Sigmoid colon (tissue), 7 donors: Measurements from ENCODE around the gene LHPP. TPM values are rescaled to one million over a fixed set of nuclear protein-coding genes. Genes with fewer than 3 reads are reported as not detected.

Experiments used
- DNase-seq: peaks from one replicate; pipeline ENCODE4 v3.0.0-alpha.2; 2019
- H3K27ac ChIP-seq, 4 donors: fragments of 200-600 bp; sonication (generic); one replicate each; pipeline ENCODE4 v1.5.1; 2016 to 2019; ENCODE audit warnings: mild to moderate bottlenecking in 1 of 4
- H3K27me3 ChIP-seq, 3 donors: fragments of 200-600 bp; sonication (generic); one replicate each; pipeline ENCODE4 v1.5.1; 2019; ENCODE audit warnings: mild to moderate bottlenecking in 1 of 3
- H3K36me3 ChIP-seq, 4 donors: fragments of 200-600 bp; sonication (generic); one replicate each; pipeline ENCODE4 v1.5.1; 2016 to 2019
- H3K4me1 ChIP-seq, 4 donors: fragments of 200-600 bp; sonication (generic); one replicate each; pipeline ENCODE4 v1.5.1; 2017 to 2019
- H3K4me3 ChIP-seq, 4 donors: fragments of 200-600 bp; sonication (generic); one replicate each; pipeline ENCODE4 v1.5.1; 2017 to 2019; ENCODE audit warnings: mild to moderate bottlenecking in 2 of 4, moderate library complexity in 1 of 4
- H3K9me3 ChIP-seq, 4 donors: fragments of 200-600 bp in 3 of 4; sonication (generic) in 3 of 4; one replicate each; pipeline versions ENCODE4 v1.5.1 to v1.6.1; 2013 to 2019
- EP300 ChIP-seq, 4 donors: sonication (generic); formaldehyde crosslinking; IDR thresholded peaks; one replicate each; pipeline ENCODE4 v1.6.1; 2017; ENCODE audit warnings: antibody characterized with exemption in 4 of 4
- POLR2A ChIP-seq, 2 donors: fragments of 450-650 bp; IDR thresholded peaks; one replicate each; pipeline ENCODE4 v1.6.1; 2016; ENCODE audit warnings: antibody characterized with exemption in 2 of 2, mild to moderate bottlenecking in 2 of 2, moderate library complexity in 2 of 2
- POLR2AphosphoS5 ChIP-seq, 4 donors: sonication (generic); formaldehyde crosslinking; IDR thresholded peaks; one replicate each; pipeline ENCODE4 v1.6.1; 2017; ENCODE audit warnings: antibody characterized with exemption in 4 of 4
- WGBS, 2 donors: extraction: QIAGEN DNeasy Blood & Tissue Kit; methylation state at CpG; one replicate each; pipeline ENCODE4 v1.1.7; 2013; 5-methylcytosine and 5-hydroxymethylcytosine counted together
- intact Hi-C: fragments of 100-400 bp; cut with DNase I; formaldehyde crosslinking; loops from one replicate; pipeline ENCODE4 v1.15.1; 2023
- polyA plus RNA-seq, 3 donors: library from polyadenylated mRNA; stranded (reverse); fragments of 200-250 nt; gene quantifications; one replicate each; pipeline ENCODE4 v1.2.3, GENCODE V29; 2013
- total RNA-seq, 4 donors: library from RNA; depleted of rRNA; stranded (reverse); fragments of >200 nt; gene quantifications; one replicate each; pipeline ENCODE4 v1.1.0, GENCODE V29; 2016
- TF ChIP-seq, protein P1 (sequence below), 4 experiments: fragments of 450-650 bp in 3 of 4; fragments of 200-600 bp in 1 of 4; IDR thresholded peaks; one replicate each; pipeline ENCODE4 v1.5.1; 2016 to 2019; ENCODE audit warnings: antibody characterized with exemption in 4 of 4, mild to moderate bottlenecking in 3 of 4, moderate library complexity in 2 of 4
- donor health status: healthy with polysubstance abuse.
- donor health status: Bipolar disorder and iron deficiency.
- donor health status: healthy.

Gene LHPP
- total and polyA plus RNA-seq, 7 donors, result 17.1 to 35.7 (median 20.6) TPM

- H3K4me1 ChIP-seq, result peaks cover 0 to 59% (median 42%) of the 10 kb centered on the region in 4 donors
- WGBS, 2 donors, result 57 to 74% methylated on average over 5 of the region's 5 CpGs
- TF ChIP-seq, protein P1, sequence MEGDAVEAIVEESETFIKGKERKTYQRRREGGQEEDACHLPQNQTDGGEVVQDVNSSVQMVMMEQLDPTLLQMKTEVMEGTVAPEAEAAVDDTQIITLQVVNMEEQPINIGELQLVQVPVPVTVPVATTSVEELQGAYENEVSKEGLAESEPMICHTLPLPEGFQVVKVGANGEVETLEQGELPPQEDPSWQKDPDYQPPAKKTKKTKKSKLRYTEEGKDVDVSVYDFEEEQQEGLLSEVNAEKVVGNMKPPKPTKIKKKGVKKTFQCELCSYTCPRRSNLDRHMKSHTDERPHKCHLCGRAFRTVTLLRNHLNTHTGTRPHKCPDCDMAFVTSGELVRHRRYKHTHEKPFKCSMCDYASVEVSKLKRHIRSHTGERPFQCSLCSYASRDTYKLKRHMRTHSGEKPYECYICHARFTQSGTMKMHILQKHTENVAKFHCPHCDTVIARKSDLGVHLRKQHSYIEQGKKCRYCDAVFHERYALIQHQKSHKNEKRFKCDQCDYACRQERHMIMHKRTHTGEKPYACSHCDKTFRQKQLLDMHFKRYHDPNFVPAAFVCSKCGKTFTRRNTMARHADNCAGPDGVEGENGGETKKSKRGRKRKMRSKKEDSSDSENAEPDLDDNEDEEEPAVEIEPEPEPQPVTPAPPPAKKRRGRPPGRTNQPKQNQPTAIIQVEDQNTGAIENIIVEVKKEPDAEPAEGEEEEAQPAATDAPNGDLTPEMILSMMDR (IDR thresholded peaks at IDR 0.05), result no peak
- no peak for TF ChIP-seq POLR2AphosphoS5 (IDR thresholded peaks at IDR 0.05)
- no peak for TF ChIP-seq EP300 (IDR thresholded peaks at IDR 0.05)
- no peak for TF ChIP-seq POLR2A (IDR thresholded peaks at IDR 0.05)
- peak overlapping the region; percentile 23 to 92 (median 84) for H3K27ac ChIP-seq
- intact Hi-C loops, result loop anchor here (2.0 to 10.0 kb wide), 5 partner anchors 62 to 541 kb away; partner anchors contain the start of genes LHPP and OAT
- no peaks in the 10 kb centered on the region for H3K9me3 ChIP-seq
- H3K27me3 ChIP-seq, result no peaks in the 10 kb centered on the region
- H3K36me3 ChIP-seq, result no peaks in the 10 kb centered on the region
- DNase-seq, result no peak
- H3K4me3 ChIP-seq, result peak overlapping the region in 1 of 4 donors; percentile 10
Measured at GRCh38 chr10:124523901-124524300, 62.3 kb downstream of the LHPP start.

GRCh38 chr10:124524991-124525653 is 63.5 kb downstream of the LHPP start:
- H3K4me3 ChIP-seq, result no peak overlapping the region
- DNase-seq, result peak; percentile 96
- intact Hi-C loops, result loop anchor here (2.0 to 10.0 kb wide), 5 partner anchors 63 to 540 kb away; partner anchors contain the start of genes LHPP and OAT
- WGBS, 2 donors, result 60 to 80% methylated on average over 23 of the region's 23 CpGs
- TF ChIP-seq POLR2A (IDR thresholded peaks at IDR 0.05), result no peak
- TF ChIP-seq EP300 (IDR thresholded peaks at IDR 0.05), result peak; percentile 91 to 95 (median 92)
- peak; percentile 95 to 98 (median 98) for TF ChIP-seq POLR2AphosphoS5 (IDR thresholded peaks at IDR 0.05)
- TF ChIP-seq, protein P1 (IDR thresholded peaks at IDR 0.05), result no peak
- H3K4me1 ChIP-seq, result peaks cover 0 to 68% (median 47%) of the 10 kb centered on the region in 4 donors
- H3K27ac ChIP-seq, result peak overlapping the region in 3 of 4 donors; percentile 79 to 92 (median 89)
- no peaks in the 10 kb centered on the region for H3K9me3 ChIP-seq
- no peaks in the 10 kb centered on the region for H3K27me3 ChIP-seq
- no peaks in the 10 kb centered on the region for H3K36me3 ChIP-seq

DNA sequence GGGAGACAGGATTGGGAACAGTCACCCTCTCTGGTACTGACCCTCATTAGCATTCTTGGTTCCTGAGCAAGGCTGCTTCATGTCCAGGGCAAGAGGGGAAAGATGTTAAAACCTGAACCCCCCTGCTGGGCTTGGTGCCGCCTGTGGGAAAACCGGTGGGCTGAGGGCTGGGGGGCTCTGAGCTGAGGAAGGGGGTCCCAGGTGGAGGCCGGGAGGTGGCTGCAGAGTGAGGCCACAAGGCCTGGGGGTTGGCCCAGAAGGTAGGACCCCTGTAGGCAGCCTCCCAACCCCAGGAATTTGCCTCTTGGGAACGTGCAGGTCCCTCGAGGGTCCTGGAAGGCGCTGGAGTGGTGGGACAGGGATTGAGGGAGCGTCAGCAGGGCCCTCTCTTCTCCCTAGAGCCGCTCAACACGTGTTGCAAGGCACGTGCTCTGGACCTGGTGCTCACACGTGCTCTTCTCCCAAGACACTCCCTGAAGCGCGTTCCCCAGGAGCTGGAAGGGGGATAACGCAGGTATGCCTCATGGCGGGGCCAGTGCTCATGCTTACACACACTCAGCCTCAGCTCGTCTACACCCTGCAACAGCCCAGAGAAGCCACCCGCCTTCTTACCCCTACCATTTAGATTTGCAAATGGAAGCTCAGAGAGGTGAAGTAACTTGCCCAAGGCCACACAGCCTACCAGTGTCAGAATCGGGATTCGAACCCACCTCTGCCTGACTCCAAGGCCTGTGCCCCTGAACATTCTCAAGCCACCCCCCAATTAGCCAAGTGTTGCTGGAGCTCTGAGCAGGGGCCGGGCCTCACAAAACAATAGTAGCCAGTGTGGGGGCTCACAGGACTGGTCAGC is 64.4 kb downstream of the LHPP start:
- Histone ChIP-seq H3K27ac (peak overlapping the region in 3 of 4 donors; percentile 79 to 92 (median 89)), H3K4me1 (peaks cover 0 to 73% (median 52%) of the 10 kb centered on the region in 4 donors), H3K27me3 (no peaks in the 10 kb centered on the region), H3K4me3 (no peak overlapping the region), H3K36me3 (no peaks in the 10 kb centered on the region), H3K9me3 (no peaks in the 10 kb centered on the region)
- intact Hi-C loops, result loop anchor here (2.0 to 10.0 kb wide), 4 partner anchors 107 to 539 kb away; partner anchors contain the start of gene OAT
- TF ChIP-seq POLR2AphosphoS5 (IDR thresholded peaks at IDR 0.05) (peak in 1 of 4 donors; percentile 46), EP300 (IDR thresholded peaks at IDR 0.05) (no peak), POLR2A (IDR thresholded peaks at IDR 0.05) (no peak)
- WGBS, 2 donors, result 94 to 95% methylated on average over 20 of the region's 20 CpGs
- DNase-seq, result peak; percentile 74

DNA sequence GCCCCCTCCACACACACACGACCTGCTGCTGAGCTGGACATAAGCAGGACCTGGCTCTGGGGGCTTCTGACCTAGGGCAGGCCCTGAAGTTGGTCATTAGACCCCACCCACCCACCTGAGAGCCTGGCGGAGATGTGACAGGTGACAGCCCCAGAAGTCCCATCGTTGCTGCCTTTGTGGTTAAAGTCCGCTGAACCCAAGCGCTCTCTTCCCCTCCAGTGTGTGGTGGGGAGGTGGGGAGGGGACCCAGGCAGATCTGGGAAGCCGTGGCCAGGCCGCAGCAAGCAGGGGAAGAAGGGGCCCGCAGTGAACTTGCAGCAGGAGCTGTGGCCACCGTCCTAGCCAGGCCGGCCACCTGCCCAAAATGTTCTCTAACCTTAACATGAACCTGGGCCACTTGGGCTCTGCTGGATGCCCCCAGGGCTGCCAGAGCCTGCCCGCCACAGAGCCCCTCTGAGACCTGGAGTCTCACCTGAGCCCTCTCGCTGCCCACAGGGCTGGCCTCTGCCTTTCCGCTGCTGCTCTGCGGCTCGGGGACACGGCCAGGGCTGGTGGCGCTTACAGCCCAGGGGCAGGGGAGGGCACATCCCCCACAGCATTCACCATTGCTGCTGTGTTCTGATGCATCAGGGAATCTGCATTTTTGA is 65.1 kb downstream of the LHPP start:
- WGBS, 2 donors, result 69 to 81% methylated on average over 17 of the region's 17 CpGs
- Histone ChIP-seq H3K4me1 (peaks cover 0 to 66% (median 50%) of the 10 kb centered on the region in 4 donors), H3K27me3 (no peaks in the 10 kb centered on the region), H3K27ac (peak overlapping the region in 3 of 4 donors; percentile 79 to 92 (median 89)), H3K36me3 (no peaks in the 10 kb centered on the region), H3K4me3 (no peak overlapping the region), H3K9me3 (no peaks in the 10 kb centered on the region)
- peak; percentile 67 for DNase-seq
- TF ChIP-seq POLR2AphosphoS5 (IDR thresholded peaks at IDR 0.05) (no peak), POLR2A (IDR thresholded peaks at IDR 0.05) (no peak), EP300 (IDR thresholded peaks at IDR 0.05) (no peak)
- TF ChIP-seq, protein P1 (IDR thresholded peaks at IDR 0.05), result no peak
- intact Hi-C loops, result loop anchor here (10.0 kb wide), 3 partner anchors 422 to 538 kb away; no protein-coding TSS in a partner anchor
